Bronchial epithelial cell (primary cell): ENCODE results near the gene DEPDC5. TPM values are rescaled to one million over a fixed set of nuclear protein-coding genes. Genes with fewer than 3 reads are reported as not detected.
"Not testable (repeated sequence)": the region's sequence is repeated elsewhere in the genome, so short reads cannot be mapped to it uniquely, and the experiment has no call there.

Experiments
- DNase-seq: peaks from one replicate; pipeline ENCODE4 v3.0.0-alpha.2; 2010; ENCODE audit warnings: low read depth
- FAIRE-seq: peaks from 2 replicates; lab custom pipeline; 2011; peaks lifted over from hg19 to GRCh38; lab: Jason Lieb, UNC
- H3K27me3 ChIP-seq: 2 replicates; pipeline ENCODE4 v1.5.1; 2011; ENCODE audit warnings: low read length; ENCODE audit not compliant: control insufficient read depth, insufficient read depth
- H3K36me3 ChIP-seq: 2 replicates; pipeline ENCODE4 v1.5.1; 2011; ENCODE audit warnings: low read length; ENCODE audit not compliant: control insufficient read depth, insufficient read depth
- H3K4me3 ChIP-seq: 2 replicates; pipeline ENCODE4 v1.5.1; 2011; ENCODE audit warnings: mild to moderate bottlenecking, low read depth, low read length, control low read depth
- total RNA-seq: library from RNA; depleted of rRNA; stranded (reverse); fragments of >200 nt; gene quantifications from 2 replicates; pipeline ENCODE4 v1.2.1, GENCODE V29; 2014
- TF ChIP-seq, protein P1 (sequence below): IDR thresholded peaks from 2 replicates; pipeline ENCODE4 v1.5.1; 2011; ENCODE audit warnings: mild to moderate bottlenecking, moderate library complexity, low read length, control low read depth, inconsistent platforms; ENCODE audit not compliant: insufficient read depth, severe bottlenecking

Gene DEPDC5
- total RNA-seq, 1 donor from 2014 or later, result 6.8 TPM

DNA sequence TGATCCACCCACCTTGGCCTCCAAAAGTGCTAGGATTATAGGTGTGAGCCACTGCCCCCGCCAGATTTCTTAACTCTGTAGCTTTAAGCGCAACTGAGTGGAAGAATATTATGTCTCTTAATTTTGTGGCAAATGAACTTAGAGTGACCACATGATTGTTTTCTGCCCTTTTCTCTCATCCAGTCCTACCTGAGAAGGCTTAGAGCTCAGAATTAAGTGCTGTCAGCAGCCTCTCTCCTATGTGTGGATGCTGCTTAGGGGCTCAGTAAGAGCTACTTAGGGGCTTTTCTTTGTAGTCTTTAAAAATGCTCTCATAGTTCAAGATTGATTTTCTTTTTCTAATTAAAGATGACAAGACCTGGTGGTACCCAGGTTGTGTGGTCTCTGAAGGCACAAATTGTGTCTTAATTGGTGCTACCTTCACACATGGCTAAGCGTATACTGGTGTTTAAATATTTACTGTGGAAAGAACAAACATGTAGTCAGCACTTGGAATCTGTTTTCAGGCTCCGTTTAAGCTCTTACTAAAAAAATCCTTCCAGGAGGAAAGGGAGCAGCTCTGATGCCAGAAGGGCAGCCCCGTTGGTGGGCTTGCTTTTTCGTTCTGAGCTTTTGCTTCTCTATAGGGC lies 59.3 kb downstream of the DEPDC5 start:
- TF ChIP-seq, protein P1, sequence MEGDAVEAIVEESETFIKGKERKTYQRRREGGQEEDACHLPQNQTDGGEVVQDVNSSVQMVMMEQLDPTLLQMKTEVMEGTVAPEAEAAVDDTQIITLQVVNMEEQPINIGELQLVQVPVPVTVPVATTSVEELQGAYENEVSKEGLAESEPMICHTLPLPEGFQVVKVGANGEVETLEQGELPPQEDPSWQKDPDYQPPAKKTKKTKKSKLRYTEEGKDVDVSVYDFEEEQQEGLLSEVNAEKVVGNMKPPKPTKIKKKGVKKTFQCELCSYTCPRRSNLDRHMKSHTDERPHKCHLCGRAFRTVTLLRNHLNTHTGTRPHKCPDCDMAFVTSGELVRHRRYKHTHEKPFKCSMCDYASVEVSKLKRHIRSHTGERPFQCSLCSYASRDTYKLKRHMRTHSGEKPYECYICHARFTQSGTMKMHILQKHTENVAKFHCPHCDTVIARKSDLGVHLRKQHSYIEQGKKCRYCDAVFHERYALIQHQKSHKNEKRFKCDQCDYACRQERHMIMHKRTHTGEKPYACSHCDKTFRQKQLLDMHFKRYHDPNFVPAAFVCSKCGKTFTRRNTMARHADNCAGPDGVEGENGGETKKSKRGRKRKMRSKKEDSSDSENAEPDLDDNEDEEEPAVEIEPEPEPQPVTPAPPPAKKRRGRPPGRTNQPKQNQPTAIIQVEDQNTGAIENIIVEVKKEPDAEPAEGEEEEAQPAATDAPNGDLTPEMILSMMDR, result no peak
- Histone ChIP-seq H3K27me3 (no peaks in the 10 kb centered on the region), H3K4me3 (no peak overlapping the region), H3K36me3 (peaks cover 8% of the 10 kb centered on the region)
- FAIRE-seq, result no peak
- DNase-seq, result no peak

DNA sequence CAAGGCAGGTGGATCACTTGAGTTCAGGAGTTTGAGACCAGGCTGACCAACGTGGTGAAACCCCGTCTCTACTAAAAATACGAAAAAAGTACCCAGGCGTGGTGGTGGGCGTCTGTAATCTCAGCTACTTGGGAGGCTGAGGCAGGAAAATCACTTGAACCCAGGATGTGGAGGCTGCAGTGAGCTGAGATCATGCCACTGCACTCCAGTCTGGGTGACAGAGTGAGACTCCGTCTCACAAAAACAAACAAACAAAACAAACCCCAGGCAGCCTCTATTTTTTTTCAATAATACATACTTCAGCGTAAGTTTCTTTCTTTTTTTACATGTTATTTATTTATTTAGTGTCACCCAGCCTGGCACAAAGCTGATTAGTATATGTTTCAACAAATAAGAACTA lies 60.1 kb downstream of the DEPDC5 start:
- not testable (repeated sequence) for FAIRE-seq, DNase-seq, H3K27me3 ChIP-seq, H3K4me3 ChIP-seq
- H3K36me3 ChIP-seq, result peaks cover 11% of the 10 kb centered on the region

DNA sequence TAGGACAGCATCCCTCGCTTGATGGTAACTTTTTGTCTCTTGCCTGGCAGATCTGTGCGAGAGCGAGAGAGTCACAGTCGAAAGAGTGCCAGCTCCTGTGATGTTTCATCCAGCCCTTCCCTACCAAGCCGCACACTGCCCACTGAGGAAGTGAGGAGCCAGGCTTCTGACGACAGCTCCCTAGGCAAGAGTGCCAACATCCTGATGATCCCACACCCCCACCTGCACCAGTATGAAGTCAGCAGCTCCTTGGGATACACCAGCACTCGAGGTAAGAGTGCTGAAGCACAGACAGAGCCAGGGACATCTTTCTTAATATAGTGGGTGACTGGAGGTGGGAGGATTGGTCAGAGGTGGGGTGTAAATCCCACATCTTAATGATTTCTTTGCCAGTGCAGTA lies 61.1 kb downstream of the DEPDC5 start:
- TF ChIP-seq, protein P1, result no peak
- no peaks in the 10 kb centered on the region for H3K27me3 ChIP-seq
- FAIRE-seq, result no peak
- H3K36me3 ChIP-seq, result peaks cover 12% of the 10 kb centered on the region
- no peak for DNase-seq
- H3K4me3 ChIP-seq, result no peak overlapping the region

DNA sequence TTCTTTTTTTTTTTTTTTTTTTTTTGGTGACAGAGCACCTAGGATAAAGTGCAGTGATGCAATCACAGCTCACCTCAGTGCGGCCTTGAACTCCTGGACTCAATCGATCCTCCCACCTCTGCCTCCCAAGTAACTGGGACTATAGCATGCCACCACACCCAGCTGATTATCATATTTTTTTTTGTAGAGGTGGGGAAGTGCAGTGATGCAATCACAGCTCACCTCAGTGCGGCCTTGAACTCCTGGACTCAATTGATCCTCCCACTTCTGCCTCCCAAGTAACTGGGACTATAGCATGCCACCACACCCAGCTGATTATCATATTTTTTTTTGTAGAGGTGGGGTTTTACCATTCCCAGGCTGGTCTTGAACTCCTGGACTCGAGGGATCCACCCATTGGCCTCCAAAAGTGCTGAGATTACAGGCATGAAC lies 61.6 kb downstream of the DEPDC5 start:
- H3K27me3 ChIP-seq, DNase-seq, H3K4me3 ChIP-seq, FAIRE-seq: not testable (repeated sequence)
- H3K36me3 ChIP-seq, result peaks cover 12% of the 10 kb centered on the region

DNA sequence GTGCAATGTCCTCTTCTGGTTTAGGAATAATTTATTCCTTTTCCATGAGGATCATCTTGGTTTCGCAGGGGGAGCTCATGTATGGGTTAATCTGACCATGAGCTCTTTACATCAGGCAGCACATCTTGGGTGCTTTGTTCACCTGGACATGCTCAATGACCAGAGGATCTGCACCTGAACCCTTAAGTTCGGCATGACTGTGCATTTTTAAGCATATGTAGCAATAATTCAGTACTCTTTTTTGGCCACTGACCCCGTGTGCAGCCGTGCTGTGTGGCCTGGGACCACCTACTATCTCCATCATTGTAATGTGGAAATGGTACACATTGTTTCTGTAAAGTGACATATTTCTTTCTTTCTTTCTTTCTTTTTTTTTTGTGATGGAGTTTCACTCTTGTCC lies 62.9 kb downstream of the DEPDC5 start:
- H3K36me3 ChIP-seq, result peaks cover 16% of the 10 kb centered on the region
- no peaks in the 10 kb centered on the region for H3K27me3 ChIP-seq
- TF ChIP-seq, protein P1, result no peak
- FAIRE-seq (no peak), DNase-seq (no peak)
- H3K4me3 ChIP-seq, result no peak overlapping the region

DNA sequence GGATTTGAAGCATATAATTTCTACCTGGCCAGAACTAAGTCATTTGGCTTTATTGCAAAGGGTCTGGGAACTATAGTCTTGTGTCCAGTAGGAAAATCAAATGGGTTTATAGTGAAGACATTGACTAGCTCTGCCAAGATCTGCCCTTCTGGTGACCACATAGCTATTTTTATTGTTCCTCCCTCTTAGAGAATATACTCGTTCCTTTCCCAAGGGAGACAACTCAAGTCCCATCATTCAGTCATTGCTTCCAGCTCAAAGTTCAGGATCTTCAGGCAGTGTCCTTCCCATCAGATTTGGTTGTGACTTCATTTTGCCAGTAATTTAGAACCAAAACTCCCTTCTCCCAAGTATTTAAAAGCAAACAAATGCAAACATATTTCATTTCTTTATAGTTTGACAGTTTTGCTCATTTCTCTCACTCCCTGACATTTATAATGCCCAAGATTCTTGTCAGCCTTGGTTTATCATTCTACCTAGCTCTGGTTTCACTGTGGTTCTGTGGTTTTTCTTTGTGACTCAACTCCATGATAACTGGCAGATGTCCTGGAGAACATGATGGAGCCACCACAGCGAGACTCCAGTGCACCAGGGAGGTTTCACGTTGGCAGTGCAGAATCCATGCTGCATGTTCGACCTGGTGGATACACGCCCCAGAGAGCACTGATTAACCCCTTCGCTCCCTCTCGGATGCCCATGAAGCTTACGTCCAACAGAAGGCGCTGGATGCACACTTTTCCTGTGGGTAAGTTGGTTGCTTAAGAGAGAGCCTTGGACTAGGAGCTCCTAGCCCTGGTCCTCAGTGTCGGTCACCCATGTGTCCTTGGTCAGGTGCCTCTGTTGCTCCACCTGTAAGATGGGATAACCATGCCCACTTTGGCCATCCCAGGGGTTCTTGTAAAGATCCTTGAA lies 64.9 kb downstream of the DEPDC5 start:
- TF ChIP-seq, protein P1, result no peak
- H3K36me3 ChIP-seq, result peaks cover 16% of the 10 kb centered on the region
- H3K27me3 ChIP-seq, result no peaks in the 10 kb centered on the region
- H3K4me3 ChIP-seq, result no peak overlapping the region
- DNase-seq (no peak), FAIRE-seq (no peak)
